Measurements from ENCODE around the gene ANKRD9. TPM values are rescaled to one million over a fixed set of nuclear protein-coding genes. Genes with fewer than 3 reads are reported as not detected.

ANKRD9 gene
- total and polyA plus RNA-seq, 2 of the 13 experiments (the other 11 are each of a cell fraction or from before 2014, with no cell fraction given) = 10.0 to 15.0 TPM

GRCh38 chr14:102540315-102541028 lies 30.9 kb upstream of the ANKRD9 start (continued):
- TF ChIP-seq, protein P1, sequence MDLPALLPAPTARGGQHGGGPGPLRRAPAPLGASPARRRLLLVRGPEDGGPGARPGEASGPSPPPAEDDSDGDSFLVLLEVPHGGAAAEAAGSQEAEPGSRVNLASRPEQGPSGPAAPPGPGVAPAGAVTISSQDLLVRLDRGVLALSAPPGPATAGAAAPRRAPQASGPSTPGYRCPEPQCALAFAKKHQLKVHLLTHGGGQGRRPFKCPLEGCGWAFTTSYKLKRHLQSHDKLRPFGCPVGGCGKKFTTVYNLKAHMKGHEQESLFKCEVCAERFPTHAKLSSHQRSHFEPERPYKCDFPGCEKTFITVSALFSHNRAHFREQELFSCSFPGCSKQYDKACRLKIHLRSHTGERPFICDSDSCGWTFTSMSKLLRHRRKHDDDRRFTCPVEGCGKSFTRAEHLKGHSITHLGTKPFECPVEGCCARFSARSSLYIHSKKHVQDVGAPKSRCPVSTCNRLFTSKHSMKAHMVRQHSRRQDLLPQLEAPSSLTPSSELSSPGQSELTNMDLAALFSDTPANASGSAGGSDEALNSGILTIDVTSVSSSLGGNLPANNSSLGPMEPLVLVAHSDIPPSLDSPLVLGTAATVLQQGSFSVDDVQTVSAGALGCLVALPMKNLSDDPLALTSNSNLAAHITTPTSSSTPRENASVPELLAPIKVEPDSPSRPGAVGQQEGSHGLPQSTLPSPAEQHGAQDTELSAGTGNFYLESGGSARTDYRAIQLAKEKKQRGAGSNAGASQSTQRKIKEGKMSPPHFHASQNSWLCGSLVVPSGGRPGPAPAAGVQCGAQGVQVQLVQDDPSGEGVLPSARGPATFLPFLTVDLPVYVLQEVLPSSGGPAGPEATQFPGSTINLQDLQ (CRISPR knock-in tag; IDR thresholded peaks at IDR 0.05) = no peak
- no peak for TF ChIP-seq PCBP2 (optimal IDR thresholded peaks at IDR 0.05; ENCODE audit: low read depth, low read length, poor library complexity, severe bottlenecking)
- TF ChIP-seq XBP1 (CRISPR knock-in tag; IDR thresholded peaks at IDR 0.05) = 0 out of 2 replicates have a peak, but pooled peaks have one; percentile 41
- no peak for TF ChIP-seq GTF3A (CRISPR knock-in tag; conservative IDR thresholded peaks at IDR 0.05)
- no peak for TF ChIP-seq SYNCRIP (IDR thresholded peaks at IDR 0.05; ENCODE audit: insufficient read depth, low read depth, low read length)
- no peak for TF ChIP-seq PLRG1 (conservative IDR thresholded peaks at IDR 0.05)
- no peak; the same call in 1 of the 2 replicates for TF ChIP-seq ZNF782 (CRISPR knock-in tag; IDR thresholded peaks at IDR 0.05; ENCODE audit: borderline replicate concordance)
- TF ChIP-seq, protein P2, sequence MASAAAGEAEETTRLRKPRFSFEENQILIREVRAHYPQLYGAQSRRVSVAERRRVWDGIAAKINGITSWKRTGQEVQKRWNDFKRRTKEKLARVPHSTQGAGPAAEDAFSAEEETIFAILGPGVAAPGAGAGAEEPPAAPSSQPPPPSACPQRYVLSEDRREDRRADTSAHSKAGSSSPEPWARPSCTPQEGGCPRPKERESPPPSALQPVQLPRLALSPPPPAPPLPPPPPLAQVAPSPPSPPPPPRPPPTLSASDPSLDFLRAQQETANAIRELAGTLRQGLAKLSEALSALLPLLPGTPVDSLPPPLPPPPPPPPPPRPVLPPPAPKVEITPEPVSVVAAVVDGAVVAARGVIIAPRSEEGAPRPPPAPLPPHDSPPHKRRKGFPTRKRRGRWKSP (CRISPR knock-in tag; IDR thresholded peaks at IDR 0.05) = no peak
- TF ChIP-seq, protein P3, sequence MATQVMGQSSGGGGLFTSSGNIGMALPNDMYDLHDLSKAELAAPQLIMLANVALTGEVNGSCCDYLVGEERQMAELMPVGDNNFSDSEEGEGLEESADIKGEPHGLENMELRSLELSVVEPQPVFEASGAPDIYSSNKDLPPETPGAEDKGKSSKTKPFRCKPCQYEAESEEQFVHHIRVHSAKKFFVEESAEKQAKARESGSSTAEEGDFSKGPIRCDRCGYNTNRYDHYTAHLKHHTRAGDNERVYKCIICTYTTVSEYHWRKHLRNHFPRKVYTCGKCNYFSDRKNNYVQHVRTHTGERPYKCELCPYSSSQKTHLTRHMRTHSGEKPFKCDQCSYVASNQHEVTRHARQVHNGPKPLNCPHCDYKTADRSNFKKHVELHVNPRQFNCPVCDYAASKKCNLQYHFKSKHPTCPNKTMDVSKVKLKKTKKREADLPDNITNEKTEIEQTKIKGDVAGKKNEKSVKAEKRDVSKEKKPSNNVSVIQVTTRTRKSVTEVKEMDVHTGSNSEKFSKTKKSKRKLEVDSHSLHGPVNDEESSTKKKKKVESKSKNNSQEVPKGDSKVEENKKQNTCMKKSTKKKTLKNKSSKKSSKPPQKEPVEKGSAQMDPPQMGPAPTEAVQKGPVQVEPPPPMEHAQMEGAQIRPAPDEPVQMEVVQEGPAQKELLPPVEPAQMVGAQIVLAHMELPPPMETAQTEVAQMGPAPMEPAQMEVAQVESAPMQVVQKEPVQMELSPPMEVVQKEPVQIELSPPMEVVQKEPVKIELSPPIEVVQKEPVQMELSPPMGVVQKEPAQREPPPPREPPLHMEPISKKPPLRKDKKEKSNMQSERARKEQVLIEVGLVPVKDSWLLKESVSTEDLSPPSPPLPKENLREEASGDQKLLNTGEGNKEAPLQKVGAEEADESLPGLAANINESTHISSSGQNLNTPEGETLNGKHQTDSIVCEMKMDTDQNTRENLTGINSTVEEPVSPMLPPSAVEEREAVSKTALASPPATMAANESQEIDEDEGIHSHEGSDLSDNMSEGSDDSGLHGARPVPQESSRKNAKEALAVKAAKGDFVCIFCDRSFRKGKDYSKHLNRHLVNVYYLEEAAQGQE (IDR thresholded peaks at IDR 0.05; ENCODE audit: borderline replicate concordance in 1 of 2, low read depth in 1 of 2, low read length in 2 of 2) = peak in 1 of 2 experiments; percentile 32; a peak in 1 of 4 replicates
- TF ChIP-seq STAT5B (CRISPR knock-in tag; IDR thresholded peaks at IDR 0.05) = 0 out of 2 replicates have a peak, but pooled peaks have one; percentile 6
- TF ChIP-seq, protein P4, sequence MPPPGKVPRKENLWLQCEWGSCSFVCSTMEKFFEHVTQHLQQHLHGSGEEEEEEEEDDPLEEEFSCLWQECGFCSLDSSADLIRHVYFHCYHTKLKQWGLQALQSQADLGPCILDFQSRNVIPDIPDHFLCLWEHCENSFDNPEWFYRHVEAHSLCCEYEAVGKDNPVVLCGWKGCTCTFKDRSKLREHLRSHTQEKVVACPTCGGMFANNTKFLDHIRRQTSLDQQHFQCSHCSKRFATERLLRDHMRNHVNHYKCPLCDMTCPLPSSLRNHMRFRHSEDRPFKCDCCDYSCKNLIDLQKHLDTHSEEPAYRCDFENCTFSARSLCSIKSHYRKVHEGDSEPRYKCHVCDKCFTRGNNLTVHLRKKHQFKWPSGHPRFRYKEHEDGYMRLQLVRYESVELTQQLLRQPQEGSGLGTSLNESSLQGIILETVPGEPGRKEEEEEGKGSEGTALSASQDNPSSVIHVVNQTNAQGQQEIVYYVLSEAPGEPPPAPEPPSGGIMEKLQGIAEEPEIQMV (CRISPR knock-in tag; IDR thresholded peaks at IDR 0.05; ENCODE audit: low read depth) = no peak
- TF ChIP-seq, protein P5, sequence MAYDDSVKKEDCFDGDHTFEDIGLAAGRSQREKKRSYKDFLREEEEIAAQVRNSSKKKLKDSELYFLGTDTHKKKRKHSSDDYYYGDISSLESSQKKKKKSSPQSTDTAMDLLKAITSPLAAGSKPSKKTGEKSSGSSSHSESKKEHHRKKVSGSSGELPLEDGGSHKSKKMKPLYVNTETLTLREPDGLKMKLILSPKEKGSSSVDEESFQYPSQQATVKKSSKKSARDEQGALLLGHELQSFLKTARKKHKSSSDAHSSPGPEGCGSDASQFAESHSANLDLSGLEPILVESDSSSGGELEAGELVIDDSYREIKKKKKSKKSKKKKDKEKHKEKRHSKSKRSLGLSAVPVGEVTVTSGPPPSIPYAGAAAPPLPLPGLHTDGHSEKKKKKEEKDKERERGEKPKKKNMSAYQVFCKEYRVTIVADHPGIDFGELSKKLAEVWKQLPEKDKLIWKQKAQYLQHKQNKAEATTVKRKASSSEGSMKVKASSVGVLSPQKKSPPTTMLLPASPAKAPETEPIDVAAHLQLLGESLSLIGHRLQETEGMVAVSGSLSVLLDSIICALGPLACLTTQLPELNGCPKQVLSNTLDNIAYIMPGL (CRISPR knock-in tag; IDR thresholded peaks at IDR 0.05; ENCODE audit: borderline replicate concordance in 1 of 2, low read depth in 1 of 2) = peak in 1 of 2 experiments; percentile 43; a peak in 1 of 4 replicates
- peak; percentile 65; the same call in 1 of the 2 replicates for TF ChIP-seq ZNF431 (CRISPR knock-in tag; IDR thresholded peaks at IDR 0.05; ENCODE audit: borderline replicate concordance, low read depth)
- peak; percentile 14; the same call in 1 of the 2 replicates for TF ChIP-seq MED1 (CRISPR knock-in tag; IDR thresholded peaks at IDR 0.05)
- 0 out of 2 replicates have a peak, but pooled peaks have one; percentile 37 for TF ChIP-seq MEF2D (CRISPR knock-in tag; IDR thresholded peaks at IDR 0.05)
- no peak for TF ChIP-seq SNAI1 (CRISPR knock-in tag; IDR thresholded peaks at IDR 0.05; ENCODE audit: borderline replicate concordance)
